ENCODE measurements around the gene CLASP1.

- no peak for TF ChIP-seq POLR2A (IDR thresholded peaks at IDR 0.05)
- no peak for TF ChIP-seq CTCF (IDR thresholded peaks at IDR 0.05)
Observed at GRCh38 chr2:121627525-121628050, 21.7 kb downstream of the CLASP1 start.
